Right lobe of liver (tissue), 6 donors: ENCODE results near the gene WEE1. TPM values are rescaled to one million over a fixed set of nuclear protein-coding genes. Genes with fewer than 3 reads are reported as not detected.

ENCODE experiments used
- ATAC-seq, 4 donors: fragments of 200-7000 bp; cut with Tn5 transposase; one replicate each; pipeline ENCODE4 v1.9.1; 2020; ENCODE audit warnings: mild to moderate bottlenecking in 4 of 4, moderate library complexity in 4 of 4
- DNase-seq, 3 donors: peaks; one replicate each; pipeline ENCODE4 v3.0.0-alpha.2; 2020
- H3K27ac ChIP-seq, 3 donors: fragments of 200-600 bp; one replicate each; pipeline ENCODE4 v1.8.0; 2022
- H3K27me3 ChIP-seq, 2 donors: fragments of 200-600 bp; one replicate each; pipeline ENCODE4 v1.8.0; 2022
- H3K36me3 ChIP-seq, 4 donors: fragments of 200-600 bp; sonication (generic) in 1 of 4; one replicate each; pipeline versions ENCODE4 v1.5.1 to v1.8.0; 2017 to 2022; ENCODE audit warnings: control low read depth in 1 of 4
- H3K4me1 ChIP-seq, 4 donors: fragments of 200-600 bp; sonication (generic) in 1 of 4; one replicate each; pipeline versions ENCODE4 v1.5.1 to v1.8.0; 2017 to 2022; ENCODE audit warnings: control low read depth in 1 of 4
- H3K4me3 ChIP-seq, 3 donors: fragments of 200-600 bp; one replicate each; pipeline ENCODE4 v1.8.0; 2022
- H3K9me3 ChIP-seq, 4 donors: fragments of 200-600 bp; sonication (generic) in 1 of 4; one replicate each; pipeline versions ENCODE4 v1.5.1 to v1.8.0; 2017 to 2022; ENCODE audit warnings: control low read depth in 1 of 4
- POLR2A ChIP-seq: fragments of 450-650 bp; IDR thresholded peaks from one replicate; pipeline ENCODE4 v1.6.1; 2017; ENCODE audit warnings: antibody characterized with exemption, mild to moderate bottlenecking
- WGBS: methylation state at CpG from one replicate; pipeline ENCODE4 v1.1.6; 2018; ENCODE audit warnings: low coverage, low lambda C conversion rate; ENCODE audit not compliant: insufficient coverage; ENCODE audit errors: missing lambda C conversion rate; 5-methylcytosine and 5-hydroxymethylcytosine counted together
- intact Hi-C, 2 donors: fragments of 100-400 bp; cut with DNase I; formaldehyde crosslinking; loops; one replicate each; pipeline versions ENCODE4 v1.11.2 to v1.14.1; 2022
- total RNA-seq, 6 experiments: library from RNA; depleted of rRNA in 2 of 6; stranded (reverse); fragments of >200 nt in 2 of 6; fragmentation: NEBNext Ultra II Directional in 3 of 6; extraction: Animal tissue kit (Norgen Biotek cat#: 25700) in 3 of 6; gene quantifications; one replicate each; pipeline versions ENCODE4 v1.1.0 to v1.2.4, GENCODE V29; 2016 to 2023
- TF ChIP-seq, protein P1 (sequence below), 4 donors: fragments of 200-600 bp in 3 of 4; fragments of 450-650 bp in 1 of 4; IDR thresholded peaks; one replicate each; pipeline versions ENCODE4 v1.5.1 to v1.8.0; 2016 to 2022; ENCODE audit warnings: antibody characterized with exemption in 4 of 4, mild to moderate bottlenecking in 2 of 4
- donor health status: DM: no; HTN: yes; CAD: no.
- donor health status: DM: no; HTN: no; CAD: no.
- donor health status: DM: no; HTN: no; CAD: no.
- donor health status: DM: no; HTN: yes; CAD: no.
- donor health status: DM: no; HTN: yes; CAD: no.

Gene WEE1
- total RNA-seq, 6 experiments from 2014 or later: 11.1 to 34.0 (median 19.5) TPM

DNA sequence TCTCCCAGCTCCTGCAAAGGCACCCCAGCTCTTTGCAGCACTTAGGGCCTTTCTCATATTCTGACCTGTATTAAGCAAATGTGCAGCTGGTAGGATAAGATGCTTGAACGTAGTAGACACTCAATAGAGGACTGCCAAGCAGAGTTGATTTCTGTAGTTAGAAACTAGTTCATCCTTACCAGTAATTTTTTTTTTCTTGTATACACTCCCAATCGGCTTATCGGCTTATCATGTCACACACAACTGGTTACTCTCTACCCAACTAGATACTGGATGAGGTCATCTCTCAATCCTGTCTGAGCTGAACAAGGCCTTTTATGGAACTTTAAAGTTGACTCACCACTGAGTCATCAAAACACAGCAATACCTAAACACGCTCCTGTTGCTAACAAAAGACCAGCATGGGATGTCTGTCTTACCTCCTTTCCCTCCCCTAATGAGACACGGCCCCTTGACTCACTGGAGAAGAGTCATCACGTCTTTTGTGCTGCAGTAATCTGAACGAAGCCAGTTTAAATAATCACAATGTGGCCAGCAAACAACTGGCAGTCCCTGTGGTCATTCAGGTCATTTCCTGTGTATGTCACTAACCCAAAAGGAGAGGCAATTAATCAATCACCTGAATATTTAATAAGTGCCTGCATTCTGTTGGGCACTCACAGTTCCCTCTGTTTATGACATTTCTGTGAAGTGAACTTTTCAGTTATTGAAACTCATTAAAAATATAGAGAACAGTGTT lies 7.5 kb upstream of the WEE1 start:
- H3K27ac ChIP-seq: peak overlapping the region; percentile 79 to 90 (median 88)
- TF ChIP-seq POLR2A: peak; percentile 87
- TF ChIP-seq, protein P1, sequence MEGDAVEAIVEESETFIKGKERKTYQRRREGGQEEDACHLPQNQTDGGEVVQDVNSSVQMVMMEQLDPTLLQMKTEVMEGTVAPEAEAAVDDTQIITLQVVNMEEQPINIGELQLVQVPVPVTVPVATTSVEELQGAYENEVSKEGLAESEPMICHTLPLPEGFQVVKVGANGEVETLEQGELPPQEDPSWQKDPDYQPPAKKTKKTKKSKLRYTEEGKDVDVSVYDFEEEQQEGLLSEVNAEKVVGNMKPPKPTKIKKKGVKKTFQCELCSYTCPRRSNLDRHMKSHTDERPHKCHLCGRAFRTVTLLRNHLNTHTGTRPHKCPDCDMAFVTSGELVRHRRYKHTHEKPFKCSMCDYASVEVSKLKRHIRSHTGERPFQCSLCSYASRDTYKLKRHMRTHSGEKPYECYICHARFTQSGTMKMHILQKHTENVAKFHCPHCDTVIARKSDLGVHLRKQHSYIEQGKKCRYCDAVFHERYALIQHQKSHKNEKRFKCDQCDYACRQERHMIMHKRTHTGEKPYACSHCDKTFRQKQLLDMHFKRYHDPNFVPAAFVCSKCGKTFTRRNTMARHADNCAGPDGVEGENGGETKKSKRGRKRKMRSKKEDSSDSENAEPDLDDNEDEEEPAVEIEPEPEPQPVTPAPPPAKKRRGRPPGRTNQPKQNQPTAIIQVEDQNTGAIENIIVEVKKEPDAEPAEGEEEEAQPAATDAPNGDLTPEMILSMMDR (IDR thresholded peaks at IDR 0.05): no peak
- peak; percentile 58 to 82 (median 68) for ATAC-seq
- DNase-seq: peak in 1 of 3 donors; percentile 28
- H3K27me3 ChIP-seq: no peaks in the 10 kb centered on the region
- peaks cover 0 to 53% (median 10%) of the 10 kb centered on the region in 4 donors for H3K4me1 ChIP-seq
- H3K9me3 ChIP-seq: no peaks in the 10 kb centered on the region
- H3K36me3 ChIP-seq: no peaks in the 10 kb centered on the region
- 10% methylated on average over 7 of the region's 7 CpGs for WGBS
- no peak overlapping the region for H3K4me3 ChIP-seq
- intact Hi-C loops: no loop called here

DNA sequence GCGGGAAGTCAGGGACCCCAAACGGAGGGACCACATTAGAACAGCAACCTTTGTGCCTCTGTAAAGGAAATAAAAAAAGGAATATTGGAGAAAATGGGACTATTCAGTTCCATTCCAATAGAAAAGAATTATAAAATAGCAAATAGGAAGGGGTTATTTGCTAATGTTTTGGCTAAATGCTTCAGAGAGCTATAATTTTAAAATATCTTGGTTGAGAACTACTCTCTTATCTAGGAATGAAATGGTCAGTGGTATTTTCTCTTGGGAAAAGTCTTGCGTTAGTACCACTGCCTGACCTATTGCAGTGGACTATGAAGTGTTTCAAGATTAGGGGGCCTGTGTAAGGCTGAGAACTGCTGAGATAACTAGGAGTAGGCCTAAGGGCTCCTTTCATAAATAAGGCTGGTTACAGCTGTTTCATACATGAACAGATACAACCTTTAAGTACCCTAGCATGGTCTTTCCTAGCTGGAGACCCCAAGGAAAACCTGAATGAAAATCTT lies 6.9 kb upstream of the WEE1 start:
- intact Hi-C loops: no loop called here
- 57% methylated on average over 3 of the region's 3 CpGs for WGBS
- no peaks in the 10 kb centered on the region for H3K9me3 ChIP-seq
- DNase-seq (no peak), ATAC-seq (peak in 1 of 4 donors; percentile 3)
- peak overlapping the region; percentile 79 to 90 (median 88) for H3K27ac ChIP-seq
- TF ChIP-seq, protein P1 (IDR thresholded peaks at IDR 0.05): no peak
- no peak for TF ChIP-seq POLR2A
- H3K36me3 ChIP-seq: no peaks in the 10 kb centered on the region
- H3K4me3 ChIP-seq: no peak overlapping the region
- H3K4me1 ChIP-seq: peaks cover 0 to 53% (median 10%) of the 10 kb centered on the region in 4 donors
- no peaks in the 10 kb centered on the region for H3K27me3 ChIP-seq

DNA sequence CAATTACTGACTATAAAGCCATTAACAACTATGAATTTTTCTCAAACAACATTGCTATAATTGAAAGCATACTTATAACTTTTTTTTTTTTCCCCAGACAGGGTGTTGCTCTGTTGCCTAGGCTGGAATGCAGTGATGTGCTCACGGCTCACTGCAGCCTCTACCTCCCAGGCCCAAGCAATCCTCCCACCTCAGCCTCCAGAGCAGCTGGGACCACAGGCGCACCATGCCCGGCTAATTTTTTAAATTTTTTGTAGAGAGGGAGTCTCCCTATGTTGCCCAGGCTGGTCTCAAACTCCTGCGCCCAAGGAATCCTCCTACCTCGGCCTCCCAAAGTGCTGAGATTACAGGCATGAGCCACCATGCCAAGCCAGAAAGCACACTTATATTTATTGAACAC lies 6.1 kb upstream of the WEE1 start:
- H3K4me3 ChIP-seq: no peak overlapping the region
- no peak for ATAC-seq
- H3K9me3 ChIP-seq: no peaks in the 10 kb centered on the region
- 88% methylated on average over 5 of the region's 5 CpGs for WGBS
- intact Hi-C loops: no loop called here
- H3K36me3 ChIP-seq: no peaks in the 10 kb centered on the region
- TF ChIP-seq POLR2A: no peak
- TF ChIP-seq, protein P1 (IDR thresholded peaks at IDR 0.05): no peak
- H3K27me3 ChIP-seq: no peaks in the 10 kb centered on the region
- peak overlapping the region; percentile 79 to 90 (median 88) for H3K27ac ChIP-seq
- no peak for DNase-seq
- peaks cover 0 to 53% (median 10%) of the 10 kb centered on the region in 4 donors for H3K4me1 ChIP-seq

DNA sequence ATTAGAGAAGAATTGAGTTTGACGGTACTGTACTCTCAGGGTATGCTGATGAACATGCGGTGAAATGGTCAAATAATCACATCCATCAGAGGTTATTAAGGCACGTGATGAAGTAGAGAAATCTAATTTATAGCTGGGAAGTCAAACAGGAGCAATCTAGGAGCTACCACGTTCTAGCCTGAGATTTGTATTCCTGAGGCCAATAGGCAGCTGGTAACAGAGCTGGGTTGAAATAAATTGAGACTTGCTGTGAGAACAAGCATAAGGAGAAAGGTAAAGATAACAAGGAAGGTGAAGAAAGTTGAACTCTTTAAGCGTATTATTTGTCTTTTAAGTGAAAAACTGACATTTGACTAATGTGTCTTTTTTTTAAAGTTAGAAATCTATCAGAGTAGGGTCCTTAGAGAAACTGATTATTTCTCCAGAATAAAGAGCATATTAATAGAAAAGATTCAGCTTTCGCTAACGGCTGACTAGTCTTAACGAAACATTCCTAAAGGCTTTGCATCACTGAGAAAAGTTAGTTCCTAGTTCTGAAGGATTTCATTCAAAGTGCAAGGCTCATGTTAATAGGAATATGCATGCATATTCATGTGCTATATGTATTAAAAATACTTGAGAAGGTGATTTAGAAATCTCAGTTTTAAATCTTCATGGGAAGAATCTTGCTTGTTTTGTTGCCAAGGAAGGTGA lies 5.2 kb upstream of the WEE1 start:
- DNase-seq: no peak
- ATAC-seq: no peak
- TF ChIP-seq, protein P1 (IDR thresholded peaks at IDR 0.05): no peak
- no peak for TF ChIP-seq POLR2A
- no peaks in the 10 kb centered on the region for H3K9me3 ChIP-seq
- H3K27me3 ChIP-seq: no peaks in the 10 kb centered on the region
- no peaks in the 10 kb centered on the region for H3K36me3 ChIP-seq
- peak overlapping the region in 2 of 3 donors; percentile 4 to 5 for H3K4me3 ChIP-seq
- intact Hi-C loops: no loop called here
- peaks cover 0 to 53% (median 10%) of the 10 kb centered on the region in 4 donors for H3K4me1 ChIP-seq
- peak overlapping the region; percentile 79 to 90 (median 88) for H3K27ac ChIP-seq
- 38% methylated on average over 8 of the region's 8 CpGs for WGBS
